Panc1 (cell line): ENCODE measurements around the gene ISCA1. TPM values are rescaled to one million over a fixed set of nuclear protein-coding genes. Genes with fewer than 3 reads are reported as not detected.

Source experiments
- ATAC-seq: fragments of 200-7000 bp; cut with Tn5 transposase; 2 replicates; pipeline ENCODE4 v1.9.1; 2020; ENCODE audit warnings: mild to moderate bottlenecking, moderate library complexity
- BruUV-seq: library from RNA; stranded (reverse); fragments of 400-500 nt; replicated peaks from 2 replicates; lab custom pipeline; 2021; lab: Mats Ljungman, UMichigan
- CTCF ChIA-PET: fragments of 300-600 bp; sonication (Branson Sonifier 250); formaldehyde crosslinking; loops from one replicate; lab custom pipeline; 2022; ENCODE audit warnings: antibody characterized with exemption; lab: Charles Lee
- POLR2A ChIA-PET: fragments of 300-600 bp; sonication (Branson Sonifier 250); formaldehyde crosslinking; loops from one replicate; lab custom pipeline; 2022; ENCODE audit warnings: antibody characterized with exemption; lab: Charles Lee
- DNase-seq: peaks from one replicate; pipeline ENCODE4 v3.0.0-alpha.2; 2010; ENCODE audit warnings: low read depth, low spot score
- H3K27ac ChIP-seq: 2 replicates; pipeline ENCODE4 v1.5.1; 2011; ENCODE audit warnings: mild to moderate bottlenecking, low read length, inconsistent platforms
- H3K27me3 ChIP-seq: fragments of 200-500 bp; sonication (Bioruptor generic); 2 replicates; pipeline ENCODE4 v1.6.0; 2014; ENCODE audit warnings: low read length, inconsistent platforms; ENCODE audit not compliant: control insufficient read depth, insufficient read depth
- H3K36me3 ChIP-seq: fragments of 200-500 bp; sonication (Bioruptor generic); 2 replicates; pipeline ENCODE4 v1.5.1; 2014; ENCODE audit warnings: inconsistent platforms, mild to moderate bottlenecking, low read length, moderate library complexity; ENCODE audit not compliant: control insufficient read depth, insufficient read depth
- H3K4me1 ChIP-seq: 2 replicates; pipeline ENCODE4 v1.5.1; 2011; ENCODE audit warnings: inconsistent platforms, mild to moderate bottlenecking, low read length, moderate library complexity; ENCODE audit not compliant: control insufficient read depth, insufficient read depth
- H3K4me3 ChIP-seq, 2 experiments: 2 replicates each; pipeline ENCODE4 v1.5.1; 2011 to 2012; ENCODE audit warnings: low read depth in 2 of 2, low read length in 2 of 2, mild to moderate bottlenecking in 2 of 2, inconsistent platforms in 1 of 2, moderate library complexity in 1 of 2
- H3K9me3 ChIP-seq: fragments of 200-500 bp; sonication (Bioruptor generic); 2 replicates; pipeline ENCODE4 v1.5.1; 2014; ENCODE audit warnings: low read depth, mild to moderate bottlenecking, inconsistent platforms, low read length, moderate library complexity; ENCODE audit not compliant: control insufficient read depth, insufficient read depth
- CTCF ChIP-seq: fragments of 450-650 bp; IDR thresholded peaks from 2 replicates; pipeline ENCODE4 v1.5.1; 2017; ENCODE audit warnings: mild to moderate bottlenecking
- POLR2AphosphoS5 ChIP-seq: IDR thresholded peaks from 2 replicates; pipeline ENCODE4 v1.6.1; 2012; ENCODE audit warnings: mild to moderate bottlenecking, low read depth, low read length, moderate library complexity
- REST ChIP-seq, 2 experiments: IDR thresholded peaks; 2 replicates each; pipeline ENCODE4 v1.6.1; 2011 to 2012; ENCODE audit warnings: low read depth in 2 of 2, control low read depth in 1 of 2, low read length in 1 of 2, mild to moderate bottlenecking in 1 of 2, moderate library complexity in 1 of 2; ENCODE audit not compliant: insufficient read depth in 1 of 2
- TCF7L2 ChIP-seq: IDR thresholded peaks from 2 replicates; pipeline ENCODE4 v1.6.1; 2011; ENCODE audit warnings: mild to moderate bottlenecking, low read depth, low read length, inconsistent platforms
- in situ Hi-C: cut with HindIII; loops from 2 replicates; pipeline ENCODE4 v1.10.0; 2016; ENCODE audit warnings: low sequenced_read_pairs, low pct_unique_long_range_greater_than_20kb
- intact Hi-C: fragments of 100-400 bp; cut with micrococcal nuclease; formaldehyde crosslinking; loops from one replicate; pipeline ENCODE4 v1.10.0; 2022; ENCODE audit not compliant: unreplicated experiment
- total RNA-seq: library from RNA; stranded (reverse); gene quantifications from one replicate; pipeline ENCODE4 v1.2.1, GENCODE V29; 2021; ENCODE audit not compliant: unreplicated experiment

The ISCA1 gene
- total RNA-seq, 1 experiment from 2014 or later = 19.9 TPM

- ATAC-seq (no peak), DNase-seq (no peak)
- in situ Hi-C loops = no loop called here
- peaks cover 6% of the 10 kb centered on the region for H3K36me3 ChIP-seq
- no peak overlapping the region for H3K27ac ChIP-seq
- H3K27me3 ChIP-seq = no peaks in the 10 kb centered on the region
- intact Hi-C loops = no loop called here
- no peak overlapping the region for H3K4me3 ChIP-seq
- ChIA-PET CTCF (interaction anchor here (0.5 kb wide), 1 partner anchor 18 kb away, joined by 4 read pairs; no protein-coding TSS in a partner anchor), POLR2A (interaction anchor here (0.6 kb wide), 1 partner anchor 297 kb away, joined by 4 read pairs; no protein-coding TSS in a partner anchor)
- H3K4me1 ChIP-seq = peaks cover 4% of the 10 kb centered on the region; the same call in 1 of the 2 replicates
- BruUV-seq = no TSS peak
- TF ChIP-seq CTCF = no peak
- TF ChIP-seq REST (IDR thresholded peaks at IDR 0.05; ENCODE audit: insufficient read depth in 1 of 2, low read depth in 2 of 2, low read length in 1 of 2) = no peak
- TF ChIP-seq TCF7L2 = no peak
- no peaks in the 10 kb centered on the region for H3K9me3 ChIP-seq
Measured at GRCh38 chr9:86277072-86277471, 5.3 kb downstream of the ISCA1 start.

- CTCF ChIA-PET = no interaction called here
- Histone ChIP-seq H3K9me3 (no peaks in the 10 kb centered on the region), H3K27me3 (no peaks in the 10 kb centered on the region), H3K36me3 (peaks cover 9% of the 10 kb centered on the region), H3K27ac (no peak overlapping the region), H3K4me3 (no peak overlapping the region), H3K4me1 (peaks cover under 1% of the 10 kb centered on the region; the same call in 1 of the 2 replicates)
- intact Hi-C loops = no loop called here
- POLR2A ChIA-PET = interaction anchor here (0.6 kb wide), 2 partner anchors 73 to 479 kb away, joined by 3 to 11 read pairs; no protein-coding TSS in a partner anchor
- no peak for DNase-seq
- TF ChIP-seq POLR2AphosphoS5 (no peak), REST (IDR thresholded peaks at IDR 0.05; ENCODE audit: insufficient read depth in 1 of 2, low read depth in 2 of 2, low read length in 1 of 2) (no peak), TCF7L2 (no peak), CTCF (peak; percentile 20; the same call in 1 of the 2 replicates)
- no TSS peak for BruUV-seq
- no peak for ATAC-seq
- in situ Hi-C loops = no loop called here
Measured at GRCh38 chr9:86275962-86276361, 6.4 kb downstream of the ISCA1 start.
